ENCODE data around the gene PSD4. TPM values are rescaled to one million over a fixed set of nuclear protein-coding genes. Genes with fewer than 3 reads are reported as not detected.

Gene PSD4
- polyA plus RNA-seq, 1 experiment, result 0.37 TPM

DNA sequence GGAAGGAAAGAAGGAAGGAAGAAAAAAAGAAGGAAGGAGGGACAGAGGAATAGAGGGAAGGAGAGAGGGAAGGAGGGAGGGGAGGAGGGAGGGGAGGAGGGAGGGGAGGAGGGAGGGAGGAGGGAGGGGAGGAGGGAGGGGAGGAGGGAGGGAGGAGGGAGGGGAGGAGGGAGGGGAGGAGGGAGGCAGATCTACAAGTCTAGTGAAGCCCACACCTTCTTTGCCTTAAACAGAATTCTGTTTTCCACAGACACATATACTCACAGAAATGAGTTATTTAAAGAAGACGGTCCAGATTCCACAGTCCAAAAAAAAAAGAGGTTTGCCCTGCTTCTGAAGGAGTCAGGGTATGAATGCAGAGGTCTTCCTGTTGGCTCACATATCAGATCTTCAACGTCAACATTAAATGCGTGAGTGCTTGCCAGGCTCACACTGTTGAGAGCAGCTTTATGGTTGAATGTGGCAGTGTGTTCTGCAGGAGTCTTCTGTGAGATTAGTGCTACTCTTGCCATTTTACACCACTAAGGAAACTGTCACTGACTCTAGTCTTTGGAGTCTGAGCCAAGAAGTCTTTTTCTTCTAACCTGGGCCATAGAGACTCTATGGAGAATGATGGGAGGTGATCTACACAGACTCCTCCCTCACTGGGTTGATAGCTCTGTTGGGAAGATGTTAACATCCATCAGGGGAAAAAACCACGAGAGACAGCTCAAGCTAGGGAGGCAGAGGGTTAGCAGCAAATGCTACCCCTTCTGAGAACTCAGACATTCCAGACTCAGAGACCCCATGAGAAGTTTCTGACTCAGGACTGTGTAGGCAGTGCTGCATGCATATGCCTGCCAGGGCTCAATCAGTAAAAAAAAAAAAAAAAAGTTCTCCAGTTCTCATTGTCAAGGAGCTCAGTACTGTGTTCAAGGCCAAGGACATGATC, 81.6 kb downstream of the PSD4 start:
- Histone ChIP-seq H3K27ac (ENCODE audit: low read depth, low read length) (no peak overlapping the region), H3K27me3 (ENCODE audit: control insufficient read depth, insufficient read depth, low read length) (no peaks in the 10 kb centered on the region), H3K4me3 (ENCODE audit: low read depth, low read length) (no peak overlapping the region), H3K9me3 (ENCODE audit: control insufficient read depth, insufficient read depth, low read length) (no peaks in the 10 kb centered on the region)
- POLR2A ChIA-PET, result no interaction called here
- CTCF ChIA-PET, result interaction anchor here (0.5 to 10.2 kb wide), 9 partner anchors 28 to 135 kb away, joined by 3 to 80 read pairs (median 12); no protein-coding TSS in a partner anchor
- TF ChIP-seq, protein P1, sequence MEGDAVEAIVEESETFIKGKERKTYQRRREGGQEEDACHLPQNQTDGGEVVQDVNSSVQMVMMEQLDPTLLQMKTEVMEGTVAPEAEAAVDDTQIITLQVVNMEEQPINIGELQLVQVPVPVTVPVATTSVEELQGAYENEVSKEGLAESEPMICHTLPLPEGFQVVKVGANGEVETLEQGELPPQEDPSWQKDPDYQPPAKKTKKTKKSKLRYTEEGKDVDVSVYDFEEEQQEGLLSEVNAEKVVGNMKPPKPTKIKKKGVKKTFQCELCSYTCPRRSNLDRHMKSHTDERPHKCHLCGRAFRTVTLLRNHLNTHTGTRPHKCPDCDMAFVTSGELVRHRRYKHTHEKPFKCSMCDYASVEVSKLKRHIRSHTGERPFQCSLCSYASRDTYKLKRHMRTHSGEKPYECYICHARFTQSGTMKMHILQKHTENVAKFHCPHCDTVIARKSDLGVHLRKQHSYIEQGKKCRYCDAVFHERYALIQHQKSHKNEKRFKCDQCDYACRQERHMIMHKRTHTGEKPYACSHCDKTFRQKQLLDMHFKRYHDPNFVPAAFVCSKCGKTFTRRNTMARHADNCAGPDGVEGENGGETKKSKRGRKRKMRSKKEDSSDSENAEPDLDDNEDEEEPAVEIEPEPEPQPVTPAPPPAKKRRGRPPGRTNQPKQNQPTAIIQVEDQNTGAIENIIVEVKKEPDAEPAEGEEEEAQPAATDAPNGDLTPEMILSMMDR (IDR thresholded peaks at IDR 0.05; ENCODE audit: low read depth, low read length), result no peak
- no peak for DNase-seq (ENCODE audit: low read depth, low spot score)

DNA sequence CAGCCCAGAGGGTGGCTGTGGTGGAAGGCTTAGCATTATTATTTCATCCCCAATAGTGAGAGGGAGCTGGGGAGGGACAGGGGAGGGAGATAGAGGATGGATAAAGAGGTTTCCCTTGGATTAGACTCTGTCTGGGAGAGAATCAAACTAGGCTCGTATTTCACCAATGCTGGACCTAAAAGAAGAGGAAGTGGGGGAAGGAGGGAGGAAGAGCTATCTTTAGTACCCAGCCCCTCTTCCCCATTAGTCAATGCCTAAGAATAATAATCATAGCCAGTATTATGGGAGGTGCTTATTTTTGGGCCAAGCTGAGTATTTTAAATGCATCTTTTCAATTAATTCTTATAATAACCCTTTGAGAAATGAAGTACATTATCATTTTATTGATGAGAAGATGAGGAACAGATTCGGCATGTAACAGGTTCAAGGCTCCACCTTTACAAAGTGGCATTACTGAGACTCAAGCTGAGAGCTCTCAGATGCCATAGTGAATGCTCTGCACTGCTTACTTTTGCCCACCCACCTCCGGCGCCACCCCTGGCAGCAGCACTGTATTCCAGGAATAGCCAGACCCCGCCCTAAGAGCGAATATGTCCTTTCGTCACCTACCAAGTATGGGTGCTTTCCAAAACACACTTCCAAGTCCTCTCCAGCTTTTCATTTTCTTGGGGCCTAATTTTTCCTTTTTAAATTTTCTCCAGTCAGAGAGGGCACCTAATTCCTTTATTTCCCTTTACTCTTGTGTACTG, 83.9 kb downstream of the PSD4 start:
- TF ChIP-seq, protein P1 (IDR thresholded peaks at IDR 0.05; ENCODE audit: low read depth, low read length), result no peak
- H3K27me3 ChIP-seq (ENCODE audit: control insufficient read depth, insufficient read depth, low read length), result no peaks in the 10 kb centered on the region

DNA sequence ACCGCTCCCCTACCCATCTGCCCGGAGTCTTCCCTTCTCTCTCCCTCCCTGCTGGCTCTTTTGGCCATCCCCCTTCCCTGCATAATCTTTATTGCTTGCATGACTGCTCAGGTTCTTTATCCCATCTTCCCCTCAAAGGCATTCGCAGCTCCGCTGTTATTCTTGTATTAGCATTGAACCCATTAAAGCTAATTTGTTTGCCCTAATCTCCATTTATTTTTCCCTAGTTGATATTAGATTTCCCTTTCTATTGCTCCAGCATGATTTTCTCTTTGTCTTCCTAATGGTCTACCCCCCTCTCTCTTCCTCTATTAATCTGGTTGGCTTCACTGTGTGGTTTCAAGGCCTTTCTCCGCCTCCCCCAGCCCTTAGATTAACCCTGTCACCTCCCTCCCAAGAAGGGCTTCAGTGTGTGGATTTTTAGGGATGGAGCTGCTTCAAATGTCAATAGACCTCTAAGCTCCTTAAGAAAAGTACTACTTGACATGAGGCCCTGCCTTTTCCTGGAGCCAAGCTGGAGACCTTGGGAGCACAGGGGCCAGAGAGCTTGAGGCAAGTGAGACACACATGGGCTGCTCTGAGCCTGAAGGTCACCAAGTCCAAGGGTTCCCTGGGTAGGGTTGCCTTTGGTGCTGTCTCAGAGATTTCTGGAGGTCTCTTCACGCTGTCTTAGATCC, 84.8 kb downstream of the PSD4 start:
- no peaks in the 10 kb centered on the region for H3K27me3 ChIP-seq (ENCODE audit: control insufficient read depth, insufficient read depth, low read length)
- ChIA-PET CTCF (interaction anchor here (1.5 to 2.5 kb wide), 5 partner anchors 8 to 112 kb away, joined by 4 to 16 read pairs (median 9); no protein-coding TSS in a partner anchor), POLR2A (no interaction called here)
- DNase-seq (ENCODE audit: low read depth, low spot score), result no peak
- H3K9me3 ChIP-seq (ENCODE audit: control insufficient read depth, insufficient read depth, low read length), result no peaks in the 10 kb centered on the region
- no peak overlapping the region for H3K27ac ChIP-seq (ENCODE audit: low read depth, low read length)
- no peak overlapping the region for H3K4me3 ChIP-seq (ENCODE audit: low read depth, low read length)
- TF ChIP-seq, protein P1 (IDR thresholded peaks at IDR 0.05; ENCODE audit: low read depth, low read length), result no peak

More for the DNA sequence above, 83.9 kb downstream of the PSD4 start:
- CTCF ChIA-PET, result interaction anchor here (1.0 to 2.9 kb wide), 10 partner anchors 8 to 132 kb away, joined by 4 to 16 read pairs (median 10); no protein-coding TSS in a partner anchor
- Histone ChIP-seq H3K27ac (ENCODE audit: low read depth, low read length) (no peak overlapping the region), H3K4me3 (ENCODE audit: low read depth, low read length) (no peak overlapping the region), H3K9me3 (ENCODE audit: control insufficient read depth, insufficient read depth, low read length) (no peaks in the 10 kb centered on the region)
- POLR2A ChIA-PET, result interaction anchor here (0.8 kb wide), 1 partner anchor 22 kb away, joined by 3 read pairs; no protein-coding TSS in a partner anchor
- no peak for DNase-seq (ENCODE audit: low read depth, low spot score)

Other genes starting within 250 kb of the PSD4 start
- gene IL36G, start 196.0 kb upstream of the PSD4 start, polyA plus RNA-seq (2011; rRNA removed), result not detected in 2 replicates
- not detected in 2 replicates for gene IL36A, start 168.5 kb upstream of the PSD4 start, polyA plus RNA-seq (2011; rRNA removed)
- gene IL36B, start 121.1 kb upstream of the PSD4 start, polyA plus RNA-seq (2011; rRNA removed), result not detected in 2 replicates
- not detected in 2 replicates for gene IL36RN, start 114.8 kb upstream of the PSD4 start, polyA plus RNA-seq (2011; rRNA removed)
- gene IL1F10, start 106.0 kb upstream of the PSD4 start, polyA plus RNA-seq (2011; rRNA removed), result not detected in 2 replicates
- not detected in 2 replicates for gene IL1RN, start 46.4 kb upstream of the PSD4 start, polyA plus RNA-seq (2011; rRNA removed)
- gene PAX8, start 105.0 kb downstream of the PSD4 start, polyA plus RNA-seq (2011; rRNA removed), result 1.2 TPM in 2 replicates

Measured in AG04450 (cell line).